Fibroblast of skin of abdomen (primary cell): Measurements from ENCODE around the gene VDAC2.

Experiments
- DNase-seq: peaks from one replicate; pipeline ENCODE4 v3.0.0-alpha.2; 2013

The VDAC2 gene

GRCh38 chr10:75253281-75254220, 43.0 kb downstream of the VDAC2 start:
- no peak for DNase-seq

- DNase-seq: no peak
Observed at GRCh38 chr10:75254739-75255138, 44.1 kb downstream of the VDAC2 start.

GRCh38 chr10:75260990-75261389, 50.4 kb downstream of the VDAC2 start:
- DNase-seq: no peak

- DNase-seq: peak; percentile 36
Observed at GRCh38 chr10:75261813-75262705, 51.5 kb downstream of the VDAC2 start.

- DNase-seq: no peak
Observed at GRCh38 chr10:75263806-75264205, 53.2 kb downstream of the VDAC2 start.

- DNase-seq: no peak
Observed at GRCh38 chr10:75265856-75266255, 55.3 kb downstream of the VDAC2 start.

DNA sequence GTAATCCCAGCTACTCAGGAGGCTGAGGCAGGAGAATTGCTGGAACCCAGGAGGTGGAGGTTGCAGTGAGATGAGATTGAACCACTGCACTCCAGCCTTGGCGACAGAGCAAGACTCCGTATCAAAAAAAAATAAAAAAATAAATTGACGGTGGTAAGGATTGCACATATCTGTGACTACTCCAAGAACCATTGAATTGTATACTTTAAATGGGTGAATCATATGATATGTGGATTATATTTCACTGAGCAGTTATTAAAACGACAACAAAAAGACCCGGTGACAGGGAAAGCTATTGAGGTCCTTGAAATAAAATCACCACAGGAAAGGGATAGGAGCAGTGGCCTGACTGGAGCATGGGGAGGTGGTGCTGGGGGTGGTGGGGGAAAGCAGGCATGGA, 56.3 kb downstream of the VDAC2 start:
- DNase-seq: no peak

GRCh38 chr10:75269605-75270004, 59.0 kb downstream of the VDAC2 start:
- no peak for DNase-seq

- no peak for DNase-seq
Observed at GRCh38 chr10:75272094-75272493, 61.5 kb downstream of the VDAC2 start.

DNA sequence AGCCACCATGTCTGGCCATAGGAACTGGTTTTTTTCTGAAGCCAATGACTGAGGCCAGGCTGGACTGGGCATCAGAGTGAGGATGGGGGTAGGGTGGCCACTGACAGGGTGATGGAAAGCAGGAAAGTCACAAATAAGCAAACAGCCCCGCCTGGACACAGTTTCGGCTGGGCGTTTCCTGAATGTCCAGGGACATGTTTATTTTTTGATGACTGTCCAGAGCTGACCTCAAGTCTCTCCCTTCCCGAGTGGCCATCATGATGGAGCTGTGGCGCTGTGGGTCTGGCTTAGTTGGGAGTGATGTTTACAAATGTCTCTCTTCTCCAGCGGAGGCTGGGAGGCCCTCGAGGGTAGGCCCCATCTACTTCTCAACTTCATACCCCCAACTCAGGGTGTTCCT, 62.3 kb downstream of the VDAC2 start:
- DNase-seq: no peak

- no peak for DNase-seq
Observed at GRCh38 chr10:75276069-75276872, 65.7 kb downstream of the VDAC2 start.

DNA sequence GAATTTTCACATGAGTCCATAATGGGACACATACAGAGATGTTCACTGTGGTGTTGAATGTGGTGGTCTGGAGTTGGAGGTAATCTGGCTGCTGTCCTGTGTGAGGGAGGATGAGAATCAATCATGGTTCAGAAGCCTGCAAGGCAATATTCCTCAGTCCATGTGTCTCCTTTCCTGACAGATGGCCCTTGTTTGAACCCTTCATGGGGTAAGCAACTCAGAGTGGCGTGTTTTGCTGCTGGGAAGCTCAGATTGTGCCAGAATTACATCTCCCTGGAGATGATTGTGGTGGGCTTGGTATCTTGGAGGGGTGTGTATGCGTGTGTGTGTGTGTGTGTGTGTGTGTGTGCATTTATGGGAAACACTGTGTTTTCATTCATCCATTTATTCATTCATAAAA, 69.6 kb downstream of the VDAC2 start:
- DNase-seq: peak; percentile 48
